RWPE2 (cell line): ENCODE data around the gene FBXL7.

Experiments
- ATAC-seq: fragments of 200-7000 bp; cut with Tn5 transposase; 3 replicates; pipeline ENCODE4 v1.9.1; 2021; ENCODE audit warnings: low read depth
- DNase-seq: peaks from one replicate; pipeline ENCODE4 v3.0.0-alpha.2; 2020; ENCODE audit warnings: low spot score
- H3K27ac ChIP-seq: fragments of 450-650 bp; 2 replicates; pipeline ENCODE4 v1.5.1; 2017; ENCODE audit warnings: mild to moderate bottlenecking; ENCODE audit not compliant: poor library complexity, severe bottlenecking
- H3K27me3 ChIP-seq: fragments of 250-450 bp; sonication (Bioruptor Pico); 2 replicates; pipeline ENCODE4 v1.5.1; 2021; ENCODE audit warnings: mild to moderate bottlenecking, moderate library complexity; ENCODE audit not compliant: insufficient read depth, poor library complexity, severe bottlenecking
- H3K36me3 ChIP-seq: fragments of 250-450 bp; sonication (Bioruptor Pico); 2 replicates; pipeline ENCODE4 v1.5.1; 2020; ENCODE audit warnings: low read depth, mild to moderate bottlenecking, moderate library complexity
- H3K4me1 ChIP-seq: fragments of 250-450 bp; sonication (Bioruptor Pico); 2 replicates; pipeline ENCODE4 v1.5.1; 2021; ENCODE audit warnings: mild to moderate bottlenecking, moderate library complexity; ENCODE audit not compliant: insufficient read depth, poor library complexity, severe bottlenecking
- H3K4me3 ChIP-seq: fragments of 250-450 bp; sonication (Bioruptor Pico); 2 replicates; pipeline ENCODE4 v1.5.1; 2021; ENCODE audit warnings: mild to moderate bottlenecking, moderate library complexity; ENCODE audit not compliant: severe bottlenecking
- H3K9me3 ChIP-seq: fragments of 250-450 bp; sonication (Bioruptor Pico); 2 replicates; pipeline ENCODE4 v1.5.1; 2021; ENCODE audit warnings: mild to moderate bottlenecking, moderate library complexity; ENCODE audit not compliant: severe bottlenecking
- CTCF ChIP-seq: fragments of 450-650 bp; IDR thresholded peaks from one replicate; pipeline ENCODE4 v1.5.1; 2017; ENCODE audit warnings: mild to moderate bottlenecking, moderate library complexity; ENCODE audit not compliant: poor library complexity, severe bottlenecking

Gene FBXL7

GRCh38 chr5:15796096-15796495 is 296.1 kb downstream of the FBXL7 start:
- H3K9me3 ChIP-seq: no peaks in the 10 kb centered on the region
- no peaks in the 10 kb centered on the region for H3K4me1 ChIP-seq
- ATAC-seq (no peak), DNase-seq (no peak)
- TF ChIP-seq CTCF: no peak
- H3K27me3 ChIP-seq: no peaks in the 10 kb centered on the region
- no peak overlapping the region for H3K27ac ChIP-seq
- H3K36me3 ChIP-seq: no peaks in the 10 kb centered on the region
- no peak overlapping the region for H3K4me3 ChIP-seq

GRCh38 chr5:15796557-15796956 is 296.6 kb downstream of the FBXL7 start:
- Histone ChIP-seq H3K4me1 (no peaks in the 10 kb centered on the region), H3K9me3 (no peaks in the 10 kb centered on the region), H3K27ac (no peak overlapping the region), H3K27me3 (no peaks in the 10 kb centered on the region), H3K4me3 (no peak overlapping the region), H3K36me3 (no peaks in the 10 kb centered on the region)
- ATAC-seq (no peak), DNase-seq (no peak)
- TF ChIP-seq CTCF: no peak

- no peaks in the 10 kb centered on the region for H3K4me1 ChIP-seq
- TF ChIP-seq CTCF: no peak
- DNase-seq (no peak), ATAC-seq (no peak)
- no peaks in the 10 kb centered on the region for H3K27me3 ChIP-seq
- no peaks in the 10 kb centered on the region for H3K36me3 ChIP-seq
- no peaks in the 10 kb centered on the region for H3K9me3 ChIP-seq
- H3K27ac ChIP-seq: no peak overlapping the region
- no peak overlapping the region for H3K4me3 ChIP-seq
Measured at GRCh38 chr5:15797116-15797515, 297.1 kb downstream of the FBXL7 start.

GRCh38 chr5:15798006-15798405 is 298.0 kb downstream of the FBXL7 start:
- Histone ChIP-seq H3K27ac (no peak overlapping the region), H3K27me3 (no peaks in the 10 kb centered on the region), H3K36me3 (no peaks in the 10 kb centered on the region), H3K4me1 (no peaks in the 10 kb centered on the region), H3K9me3 (peaks cover under 1% of the 10 kb centered on the region), H3K4me3 (no peak overlapping the region)
- no peak for ATAC-seq
- no peak for TF ChIP-seq CTCF
- DNase-seq: no peak

GRCh38 chr5:15799014-15799413 is 299.0 kb downstream of the FBXL7 start:
- Histone ChIP-seq H3K27me3 (no peaks in the 10 kb centered on the region), H3K9me3 (peaks cover 4% of the 10 kb centered on the region), H3K36me3 (no peaks in the 10 kb centered on the region), H3K4me3 (no peak overlapping the region), H3K4me1 (no peaks in the 10 kb centered on the region), H3K27ac (no peak overlapping the region)
- no peak for TF ChIP-seq CTCF
- DNase-seq (no peak), ATAC-seq (no peak)
